Measurements from ENCODE around the gene IFI6. TPM values are rescaled to one million over a fixed set of nuclear protein-coding genes. Genes with fewer than 3 reads are reported as not detected.

The IFI6 gene
- total and polyA plus RNA-seq, 2 of the 8 experiments (the other 6 are each of a cell fraction or from before 2014, with no cell fraction given) = 6.1 to 13.2 TPM

- H2BK20ac ChIP-seq (ENCODE audit: low read length) = no peak overlapping the region
- no peaks in the 10 kb centered on the region for H3K36me3 ChIP-seq (ENCODE audit: control insufficient read depth in 2 of 4, insufficient read depth in 4 of 4, low read length in 3 of 4)
- TF ChIP-seq JUN (IDR thresholded peaks at IDR 0.05; ENCODE audit: low read depth, low read length) (no peak), SP2 (IDR thresholded peaks at IDR 0.05; ENCODE audit: low read length) (no peak), NANOG (IDR thresholded peaks at IDR 0.05; ENCODE audit: insufficient read depth, low read depth, low read length, poor library complexity, severe bottlenecking) (no peak), CBX5 (IDR thresholded peaks at IDR 0.05; ENCODE audit: low read depth, low read length) (no peak), CHD2 (IDR thresholded peaks at IDR 0.05; ENCODE audit: low read length) (no peak), CREB1 (IDR thresholded peaks at IDR 0.05) (no peak), RAD21 (IDR thresholded peaks at IDR 0.05 in 1 of 2, conservative IDR thresholded peaks at IDR 0.05 in 1 of 2; ENCODE audit: low read depth in 2 of 2, low read length in 2 of 2) (no peak), POLR2AphosphoS5 (IDR thresholded peaks at IDR 0.05; ENCODE audit: low read depth, low read length) (no peak), EGR1 (IDR thresholded peaks at IDR 0.05; ENCODE audit: borderline replicate concordance, low read depth, low read length) (no peak), TEAD4 (IDR thresholded peaks at IDR 0.05; ENCODE audit: low read depth, low read length) (no peak), CBX8 (IDR thresholded peaks at IDR 0.05; ENCODE audit: borderline replicate concordance, low read depth, low read length) (no peak), SUZ12 (IDR thresholded peaks at IDR 0.05; ENCODE audit: low read length) (no peak), ZNF274 (IDR thresholded peaks at IDR 0.05; ENCODE audit: borderline replicate concordance, extremely low read depth, low read length) (no peak)
Measured at GRCh38 chr1:27665016-27665651, 6.9 kb downstream of the IFI6 start.

More at GRCh38 chr1:27665016-27665651, 6.9 kb downstream of the IFI6 start:
- Histone ChIP-seq H3K27me3 (replicated peaks in 1 of 4; ENCODE audit: control insufficient read depth in 3 of 4, extremely low read depth in 1 of 4, insufficient read depth in 3 of 4, low read length in 3 of 4) (peaks cover 0 to 7% (median 4%) of the 10 kb centered on the region in 4 experiments; a peak in 2 of 7 replicates), H3K27ac (ENCODE audit: low read depth, low read length) (no peak overlapping the region), H2AFZ (ENCODE audit: low read length) (no peak overlapping the region), H4K5ac (ENCODE audit: insufficient read length, low read depth, low read length) (no peak overlapping the region), H3K9me3 (ENCODE audit: insufficient read depth in 2 of 2, low read depth in 1 of 2, low read length in 1 of 2) (no peaks in the 10 kb centered on the region), H2AK5ac (ENCODE audit: low read depth, low read length) (no peak overlapping the region), H3K4me2 (ENCODE audit: insufficient read depth in 1 of 2, low read depth in 2 of 2, low read length in 2 of 2) (no peak overlapping the region), H2BK15ac (ENCODE audit: low read length) (no peak overlapping the region), H3K4ac (replicated peaks; ENCODE audit: insufficient read length, low read depth, low read length) (no peak overlapping the region), H3K4me1 (replicated peaks in 1 of 4; ENCODE audit: control insufficient read depth in 3 of 4, insufficient read depth in 4 of 4, low read length in 3 of 4) (peaks cover 0 to 10% (median 7%) of the 10 kb centered on the region in 4 experiments; a peak in 5 of 7 replicates), H4K20me1 (replicated peaks in 1 of 2; ENCODE audit: control insufficient read depth in 1 of 2, insufficient read depth in 2 of 2, low read length in 2 of 2) (no peaks in the 10 kb centered on the region), H3K9ac (replicated peaks in 1 of 4; ENCODE audit: extremely low read depth in 1 of 4, low read depth in 3 of 4, low read length in 3 of 4) (no peak overlapping the region), H3K23ac (ENCODE audit: insufficient read length) (no peak overlapping the region), H3K79me2 (ENCODE audit: control insufficient read depth in 1 of 2, insufficient read depth in 2 of 2, low read length in 2 of 2) (no peaks in the 10 kb centered on the region), H2BK12ac (ENCODE audit: low read depth, low read length) (no peak overlapping the region; the same call in 1 of the 2 replicates), H4K8ac (ENCODE audit: extremely low read depth, insufficient read depth, low read length) (no peak overlapping the region), H2BK5ac (ENCODE audit: low read depth, low read length) (no peak overlapping the region), H3K79me1 (ENCODE audit: low read depth, low read length) (no peaks in the 10 kb centered on the region), H4K91ac (replicated peaks; ENCODE audit: insufficient read length, low read length) (no peak overlapping the region), H3K23me2 (ENCODE audit: low read depth, low read length) (peaks cover 2% of the 10 kb centered on the region; the same call in 1 of the 2 replicates), H3K18ac (ENCODE audit: extremely low read depth, low read length) (no peak overlapping the region), H2BK120ac (replicated peaks; ENCODE audit: low read depth, low read length) (no peak overlapping the region), H3K56ac (replicated peaks; ENCODE audit: insufficient read length, low read depth, low read length) (no peak overlapping the region), H3K4me3 (ENCODE audit: extremely low read depth in 1 of 4, insufficient read depth in 2 of 4, low read depth in 3 of 4, low read length in 4 of 4) (no peak overlapping the region), H3K14ac (ENCODE audit: insufficient read length) (no peak overlapping the region)
- DNase-seq (ENCODE audit: low read depth in 1 of 2, low spot score in 2 of 2) (no peak), FAIRE-seq (no peak)
- WGBS, 2 experiments (ENCODE audit: extremely low coverage in 1 of 2, insufficient coverage in 1 of 2, insufficient read length in 1 of 2, insufficient replicate concordance in 2 of 2, low coverage in 1 of 2, low lambda C conversion rate in 2 of 2, missing lambda C conversion rate in 1 of 2) = 90% methylated on average over 9 of the region's 9 CpGs; no CpG with 5 or more reads in 1 of the 2 experiments
- POLR2A ChIA-PET (ENCODE audit: partially characterized antibody) = interaction anchor here (0.6 to 1.3 kb wide), 5 partner anchors 50 to 248 kb away, joined by 3 to 5 read pairs (median 3); no protein-coding TSS in a partner anchor
- CTCF ChIA-PET (ENCODE audit: partially characterized antibody) = interaction anchor here (0.7 to 13.1 kb wide), 12 partner anchors 9 to 875 kb away, joined by 3 to 472 read pairs (median 3); partner anchors contain the start of gene AHDC1

Data from H1 (cell line).